ENCODE data around the gene ZNF212.
"Not testable (repeated sequence)": the region's sequence is repeated elsewhere in the genome, so short reads cannot be mapped to it uniquely, and the experiment has no call there.

The ZNF212 gene

GRCh38 chr7:149252378-149252777 lies 12.9 kb downstream of the ZNF212 start:
- in situ Hi-C loops (cut with MboI; ENCODE audit: low sequenced_read_pairs): no loop called here

DNA sequence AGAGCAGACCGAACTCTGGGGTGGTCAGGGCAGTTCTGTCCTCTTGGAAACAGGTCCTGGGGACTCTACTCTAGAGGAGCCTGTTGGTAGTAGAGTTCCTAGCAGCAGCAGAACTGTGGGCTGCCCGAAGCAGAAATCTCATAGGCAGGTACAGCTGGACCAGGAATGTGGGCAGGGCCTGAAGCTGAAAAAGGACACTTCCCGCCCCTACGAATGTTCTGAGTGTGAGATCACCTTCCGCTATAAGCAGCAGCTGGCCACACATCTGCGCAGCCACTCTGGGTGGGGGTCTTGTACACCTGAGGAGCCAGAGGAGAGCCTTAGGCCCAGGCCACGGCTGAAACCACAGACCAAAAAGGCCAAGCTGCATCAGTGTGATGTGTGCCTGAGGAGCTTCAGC lies 14.2 kb downstream of the ZNF212 start:
- in situ Hi-C loops (cut with MboI; ENCODE audit: low sequenced_read_pairs): no loop called here

GRCh38 chr7:149254181-149254858 lies 14.9 kb downstream of the ZNF212 start:
- in situ Hi-C loops (cut with MboI; ENCODE audit: low sequenced_read_pairs): no loop called here

DNA sequence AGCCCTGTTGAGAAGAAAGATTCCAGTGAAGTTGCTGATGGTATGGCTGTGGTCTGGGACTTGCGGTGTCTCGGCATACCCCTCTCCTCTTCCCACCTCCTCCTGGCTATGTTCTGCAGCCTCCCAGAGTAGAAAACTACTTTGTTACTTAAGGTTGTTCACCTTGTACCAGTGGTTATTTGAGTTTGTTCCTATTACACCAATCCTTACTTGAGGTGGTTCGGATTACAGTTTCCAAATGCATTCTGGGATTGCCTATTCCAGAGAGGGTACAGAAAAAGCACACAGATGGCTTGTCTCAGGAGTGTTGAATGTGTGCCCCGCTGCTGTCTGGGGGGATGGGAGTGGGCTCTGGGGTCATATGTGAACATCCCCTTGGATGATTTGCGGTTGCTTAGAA lies 15.7 kb downstream of the ZNF212 start:
- in situ Hi-C loops (cut with MboI; ENCODE audit: low sequenced_read_pairs): no loop called here

DNA sequence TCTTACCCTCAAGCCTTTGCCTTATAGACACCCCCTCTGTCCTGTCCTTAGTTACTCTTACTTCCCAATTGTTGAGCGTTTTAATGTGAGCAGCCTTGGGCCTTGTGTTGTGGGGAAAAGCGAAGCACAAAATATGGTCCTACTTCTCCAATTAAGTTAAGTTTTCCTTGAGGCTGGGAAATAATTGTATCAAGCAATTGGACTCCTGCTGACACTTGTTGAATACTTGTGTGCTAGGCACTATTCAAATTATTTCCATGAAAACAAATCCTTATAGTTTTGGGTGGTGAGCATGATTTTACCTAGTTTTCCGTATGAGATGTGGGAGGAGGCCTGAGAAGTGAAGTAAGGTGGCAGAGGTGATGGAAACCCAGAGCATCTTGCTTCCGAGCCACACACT lies 17.1 kb downstream of the ZNF212 start:
- in situ Hi-C loops (cut with MboI; ENCODE audit: low sequenced_read_pairs): no loop called here

GRCh38 chr7:149257146-149257545 lies 17.7 kb downstream of the ZNF212 start:
- in situ Hi-C loops (cut with MboI; ENCODE audit: low sequenced_read_pairs): no loop called here

DNA sequence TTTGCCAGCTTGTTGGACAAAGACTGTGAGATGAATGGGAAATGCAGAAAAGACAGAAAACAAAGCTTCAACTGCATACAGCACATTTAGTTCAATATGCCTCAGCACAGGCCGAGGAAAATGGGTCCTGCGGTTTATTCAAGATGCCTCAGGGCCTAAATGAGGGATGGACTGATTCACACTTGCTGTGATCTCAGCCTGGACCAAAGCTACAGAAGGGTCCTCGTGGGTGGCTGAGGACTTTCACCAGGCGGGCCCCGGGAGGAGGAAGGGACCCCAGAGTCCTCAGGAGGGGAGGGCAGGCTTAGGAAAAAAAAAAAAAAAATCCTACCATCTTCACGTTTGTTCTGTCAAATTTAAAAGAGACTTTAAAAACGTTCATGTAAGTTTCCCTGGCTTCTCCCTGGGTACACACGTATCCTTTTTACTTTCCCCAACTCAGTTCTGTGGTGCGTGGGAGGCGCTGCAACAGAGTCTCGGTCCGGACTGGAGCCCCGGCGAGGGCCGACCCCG lies 21.9 kb downstream of the ZNF212 start:
- in situ Hi-C loops (cut with MboI; ENCODE audit: low sequenced_read_pairs): no loop called here

GRCh38 chr7:149261829-149262617 lies 22.6 kb downstream of the ZNF212 start, which contains the start of gene ZNF783:
TSS of gene ZNF783 (plus strand) at chr7:149262196. CDS start at chr7:149262334, 138 bp downstream.
- in situ Hi-C loops (cut with MboI; ENCODE audit: low sequenced_read_pairs): no loop called here

DNA sequence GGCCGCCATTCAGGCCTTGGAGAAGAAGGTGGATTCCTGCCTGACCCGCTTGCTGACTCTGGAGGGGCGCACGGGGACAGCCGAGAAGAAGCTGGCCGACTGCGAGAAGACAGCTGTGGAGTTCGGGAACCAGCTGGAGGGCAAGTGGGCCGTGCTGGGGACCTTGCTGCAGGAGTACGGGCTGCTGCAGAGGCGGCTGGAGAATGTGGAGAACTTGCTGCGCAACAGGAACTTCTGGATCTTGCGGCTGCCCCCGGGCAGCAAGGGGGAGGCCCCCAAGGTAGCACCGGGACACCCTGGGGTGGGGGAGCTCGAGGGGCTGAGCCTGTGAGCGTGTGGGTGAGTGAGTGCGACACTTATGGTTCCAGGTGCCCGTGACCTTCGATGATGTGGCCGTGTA lies 27.0 kb downstream of the ZNF212 start:
- in situ Hi-C loops (cut with MboI; ENCODE audit: low sequenced_read_pairs): no loop called here

DNA sequence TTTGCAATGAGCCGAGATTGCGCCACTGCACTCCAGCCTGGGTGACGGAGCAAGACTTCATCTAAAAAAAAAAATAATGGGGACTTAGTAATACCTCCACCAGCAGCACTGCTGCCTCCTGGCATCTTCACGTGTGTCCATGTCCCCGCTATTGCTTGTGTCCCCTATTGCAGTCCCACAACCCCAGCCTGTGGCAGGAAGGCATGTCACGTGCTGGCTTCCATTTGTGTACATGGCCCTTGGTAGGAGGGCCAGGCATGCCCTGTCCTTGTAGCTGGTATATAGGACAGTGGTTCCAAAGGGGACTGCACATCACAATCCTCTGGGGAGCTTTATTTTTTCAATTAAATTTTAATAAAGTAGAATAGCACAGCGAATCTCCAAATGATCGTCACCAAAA lies 28.3 kb downstream of the ZNF212 start:
- in situ Hi-C loops (cut with MboI; ENCODE audit: low sequenced_read_pairs): no loop called here

GRCh38 chr7:149274424-149274823 lies 35.0 kb downstream of the ZNF212 start:
- in situ Hi-C loops (cut with MboI; ENCODE audit: low sequenced_read_pairs): not testable (repeated sequence)

DNA sequence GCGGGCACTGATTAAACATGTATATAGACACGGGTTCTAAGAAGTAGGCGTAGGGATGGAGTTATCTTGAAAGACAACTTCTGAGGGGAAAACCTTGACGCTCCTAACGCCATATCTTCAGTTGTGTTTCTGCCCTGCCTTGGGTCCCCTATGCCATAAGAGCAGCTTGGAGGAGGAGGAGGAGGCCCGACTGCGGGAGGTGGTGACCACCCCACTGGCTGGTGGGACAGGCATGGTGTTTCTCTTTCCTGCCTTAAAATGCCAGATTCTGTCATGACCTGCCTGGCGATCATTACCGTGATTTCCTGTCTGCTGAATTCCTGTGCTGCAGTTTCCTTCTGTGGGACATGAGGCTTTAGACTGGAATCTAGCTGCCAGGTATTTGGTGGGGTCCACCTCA lies 38.4 kb downstream of the ZNF212 start:
- in situ Hi-C loops (cut with MboI; ENCODE audit: low sequenced_read_pairs): no loop called here

DNA sequence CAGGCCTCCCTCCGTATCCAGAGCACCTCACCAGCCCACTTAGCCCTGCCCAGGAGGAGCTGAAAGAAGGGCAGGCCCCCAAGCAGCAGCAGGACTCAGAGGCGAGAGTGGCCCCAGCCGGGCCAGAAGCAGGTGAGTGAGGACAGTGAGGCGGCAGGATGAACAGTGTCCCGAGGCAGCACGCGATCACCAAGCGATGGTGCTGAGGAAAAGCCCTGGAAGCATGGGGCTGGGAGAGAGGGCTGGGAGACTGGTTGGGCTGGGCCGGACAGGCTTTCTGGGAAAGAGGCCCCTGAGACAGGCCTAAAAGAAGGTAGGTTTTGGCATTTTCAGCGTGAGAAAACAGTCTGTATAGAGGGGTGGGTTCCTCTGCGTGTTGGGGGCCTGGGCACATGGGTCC lies 38.9 kb downstream of the ZNF212 start:
- in situ Hi-C loops (cut with MboI; ENCODE audit: low sequenced_read_pairs): no loop called here

- in situ Hi-C loops (cut with MboI; ENCODE audit: low sequenced_read_pairs): no loop called here
These were observed 39.8 kb downstream of the ZNF212 start for GRCh38 chr7:149279111-149279743.

DNA sequence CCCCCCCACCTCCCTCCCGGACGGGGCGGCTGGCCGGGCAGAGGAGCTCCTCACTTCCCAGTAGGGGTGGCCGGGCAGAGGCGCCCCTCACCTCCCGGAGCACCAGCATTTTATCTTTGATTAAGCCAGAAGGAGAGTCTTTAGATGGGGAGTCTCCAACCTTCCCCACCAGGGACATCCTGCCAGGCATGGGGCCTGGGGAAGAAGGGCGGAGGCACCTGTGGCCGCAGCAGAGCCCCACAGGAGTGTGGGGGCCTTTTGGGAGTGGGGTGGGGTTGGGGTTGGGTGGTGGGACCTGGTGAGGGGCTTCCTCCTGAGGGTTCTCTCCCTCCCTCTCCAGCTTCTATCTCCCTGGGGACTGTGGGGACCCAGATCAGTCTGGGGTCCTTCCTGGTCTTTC lies 40.7 kb downstream of the ZNF212 start:
- in situ Hi-C loops (cut with MboI; ENCODE audit: low sequenced_read_pairs): no loop called here

DNA sequence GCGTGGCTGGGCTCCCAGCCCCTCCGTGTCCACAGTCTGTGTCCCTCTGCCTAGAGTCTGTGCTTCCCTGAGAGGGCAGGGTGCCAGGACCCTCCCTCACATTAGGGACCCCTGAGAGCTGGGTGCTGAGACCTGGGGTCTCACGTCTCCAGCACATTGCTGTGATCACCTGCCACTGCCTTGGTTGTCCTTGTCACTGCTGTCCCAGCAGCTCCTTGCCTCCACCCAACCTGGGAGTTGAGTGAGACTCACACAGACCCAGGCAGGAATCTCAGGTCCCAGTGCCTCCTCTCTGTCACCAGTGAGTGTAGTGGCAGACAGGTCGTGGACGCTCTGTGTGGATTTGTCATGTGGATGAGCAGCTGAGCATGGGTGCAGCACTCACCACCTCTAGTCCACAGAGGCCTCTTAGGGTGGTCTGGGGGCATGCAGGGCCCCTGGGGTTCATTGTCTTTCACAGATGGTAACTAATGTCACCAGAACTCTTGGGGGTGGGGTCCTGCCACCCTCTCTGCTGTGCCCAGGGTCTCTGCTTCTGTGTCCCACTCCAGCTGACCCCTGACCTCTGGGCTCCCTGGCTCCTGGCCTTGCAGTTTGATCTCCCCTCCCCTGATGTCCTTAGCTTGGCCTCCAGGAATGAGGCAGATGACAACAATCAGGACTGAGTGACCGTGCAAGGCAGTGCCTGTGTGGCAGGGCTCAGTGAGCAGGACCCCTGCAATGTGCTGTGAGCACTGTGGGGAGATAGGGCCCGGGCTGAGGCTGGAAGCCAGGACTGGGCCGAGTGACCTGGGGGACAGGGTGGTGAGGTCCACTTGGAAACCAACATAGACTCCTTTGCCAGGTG lies 41.4 kb downstream of the ZNF212 start:
- in situ Hi-C loops (cut with MboI; ENCODE audit: low sequenced_read_pairs): no loop called here

- in situ Hi-C loops (cut with MboI; ENCODE audit: low sequenced_read_pairs): no loop called here
These were observed 42.3 kb downstream of the ZNF212 start for GRCh38 chr7:149281508-149282330.

DNA sequence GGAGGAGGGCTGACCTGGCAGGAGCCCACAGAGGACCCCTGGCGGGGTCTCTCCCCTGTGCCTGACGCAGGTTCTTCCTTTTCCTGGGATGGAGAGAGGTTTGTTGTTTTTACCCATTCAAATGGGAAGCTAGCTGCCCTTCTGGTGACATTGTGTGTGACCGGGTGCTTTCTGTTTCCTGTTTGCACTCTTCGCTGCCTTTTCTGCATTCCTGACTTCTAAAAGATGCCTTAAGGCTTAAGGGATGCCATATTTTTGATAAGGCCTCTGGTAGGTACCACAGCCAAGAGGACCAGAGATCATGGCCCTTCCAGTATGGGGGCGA lies 42.8 kb downstream of the ZNF212 start:
- in situ Hi-C loops (cut with MboI; ENCODE audit: low sequenced_read_pairs): no loop called here

- in situ Hi-C loops (cut with MboI; ENCODE audit: low sequenced_read_pairs): no loop called here
These were observed 43.9 kb downstream of the ZNF212 start for GRCh38 chr7:149283321-149283720.

DNA sequence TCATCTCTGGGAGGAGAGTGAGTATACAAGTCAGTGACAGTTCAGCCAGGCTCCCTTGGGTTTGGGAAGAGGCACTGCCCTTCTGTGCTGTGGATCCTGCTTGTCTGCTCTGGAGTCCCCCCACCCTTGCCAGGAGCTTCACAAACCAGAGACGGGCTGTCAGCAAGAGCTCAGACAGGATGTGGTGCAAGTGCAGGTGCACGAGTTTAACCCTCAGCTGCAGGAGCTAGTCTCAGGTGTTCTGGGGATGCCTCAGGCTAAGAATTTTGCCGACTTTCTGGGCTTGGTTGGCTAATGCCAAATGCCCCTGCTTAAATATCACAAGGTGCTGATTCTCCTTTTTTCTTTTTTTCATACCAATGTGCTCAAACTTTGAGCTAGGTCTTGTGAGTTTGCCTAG lies 44.9 kb downstream of the ZNF212 start:
- in situ Hi-C loops (cut with MboI; ENCODE audit: low sequenced_read_pairs): no loop called here

Data from hTERT RPE-1 (cell line).